Skeletal muscle tissue (tissue), 4 donors: ENCODE results near the gene NFATC1. TPM values are rescaled to one million over a fixed set of nuclear protein-coding genes. Genes with fewer than 3 reads are reported as not detected.

Source experiments
- H3K27ac ChIP-seq: one replicate; pipeline ENCODE4 v1.7.0; 2013; ENCODE audit warnings: mild to moderate bottlenecking, low read depth, low read length, inconsistent platforms
- H3K27me3 ChIP-seq, 3 donors: one replicate each; pipeline ENCODE4 v1.7.0; 2013; ENCODE audit warnings: low read length in 3 of 3; ENCODE audit not compliant: control insufficient read depth in 3 of 3, insufficient read depth in 3 of 3
- H3K36me3 ChIP-seq, 3 donors: one replicate each; pipeline ENCODE4 v1.7.0; 2013; ENCODE audit warnings: low read length in 3 of 3; ENCODE audit not compliant: control insufficient read depth in 3 of 3, insufficient read depth in 3 of 3
- H3K4me1 ChIP-seq, 3 donors: one replicate each; pipeline ENCODE4 v1.7.0; 2013; ENCODE audit warnings: low read length in 3 of 3, mild to moderate bottlenecking in 3 of 3; ENCODE audit not compliant: control insufficient read depth in 3 of 3, insufficient read depth in 3 of 3
- H3K4me3 ChIP-seq, 3 donors: one replicate each; pipeline ENCODE4 v1.7.0; 2013; ENCODE audit warnings: low read length in 3 of 3
- H3K9ac ChIP-seq, 3 donors: one replicate each; pipeline ENCODE4 v1.7.0; 2013; ENCODE audit warnings: low read length in 3 of 3, mild to moderate bottlenecking in 3 of 3, moderate library complexity in 2 of 3, low read depth in 1 of 3
- H3K9me3 ChIP-seq, 3 donors: one replicate each; pipeline ENCODE4 v1.7.0; 2013; ENCODE audit warnings: low read length in 3 of 3; ENCODE audit not compliant: control insufficient read depth in 3 of 3
- total RNA-seq: library from RNA; depleted of rRNA; stranded (reverse); fragments of >200 nt; gene quantifications from one replicate; pipeline ENCODE4 v1.2.3, GENCODE V29; 2014
- donor health status: Osteomylitis.

Gene NFATC1
- total RNA-seq, 1 donor from 2014 or later, result 10.4 TPM

DNA sequence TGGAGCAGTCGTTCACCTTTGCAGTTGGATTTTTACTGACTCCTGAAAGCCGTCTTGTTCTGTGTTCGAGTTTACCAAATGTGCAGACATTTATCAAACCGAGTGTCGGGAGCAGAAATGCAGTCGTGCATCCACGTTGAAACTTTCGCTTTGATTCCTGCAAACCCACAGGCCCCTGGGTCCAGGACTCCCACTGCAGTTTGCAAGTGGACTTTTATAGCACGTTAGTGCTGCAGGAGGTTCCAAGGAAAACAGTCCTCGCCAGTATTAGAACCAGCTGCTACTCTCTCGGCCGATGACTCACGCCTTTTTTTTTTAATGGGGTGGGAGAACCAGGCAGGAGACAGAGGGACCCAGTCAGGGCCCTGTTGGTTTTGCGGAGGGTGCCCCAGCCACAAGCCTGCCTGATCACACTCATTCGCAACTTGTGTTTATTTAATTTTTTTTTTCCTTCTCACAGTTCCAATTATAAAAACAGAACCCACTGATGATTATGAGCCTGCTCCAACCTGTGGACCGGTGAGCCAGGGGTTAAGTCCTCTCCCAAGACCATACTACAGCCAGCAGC is 90.1 kb downstream of the NFATC1 start:
- peaks cover 14 to 30% (median 26%) of the 10 kb centered on the region in 3 donors for H3K36me3 ChIP-seq
- H3K4me1 ChIP-seq, result peaks cover 14 to 37% (median 20%) of the 10 kb centered on the region in 3 donors
- H3K27me3 ChIP-seq, result no peaks in the 10 kb centered on the region
- H3K9ac ChIP-seq, result peak overlapping the region in 2 of 3 donors; percentile 33 to 64
- H3K9me3 ChIP-seq, result no peaks in the 10 kb centered on the region
- peak overlapping the region in 1 of 3 donors; percentile 45 for H3K4me3 ChIP-seq
- peak overlapping the region; percentile 57 for H3K27ac ChIP-seq

DNA sequence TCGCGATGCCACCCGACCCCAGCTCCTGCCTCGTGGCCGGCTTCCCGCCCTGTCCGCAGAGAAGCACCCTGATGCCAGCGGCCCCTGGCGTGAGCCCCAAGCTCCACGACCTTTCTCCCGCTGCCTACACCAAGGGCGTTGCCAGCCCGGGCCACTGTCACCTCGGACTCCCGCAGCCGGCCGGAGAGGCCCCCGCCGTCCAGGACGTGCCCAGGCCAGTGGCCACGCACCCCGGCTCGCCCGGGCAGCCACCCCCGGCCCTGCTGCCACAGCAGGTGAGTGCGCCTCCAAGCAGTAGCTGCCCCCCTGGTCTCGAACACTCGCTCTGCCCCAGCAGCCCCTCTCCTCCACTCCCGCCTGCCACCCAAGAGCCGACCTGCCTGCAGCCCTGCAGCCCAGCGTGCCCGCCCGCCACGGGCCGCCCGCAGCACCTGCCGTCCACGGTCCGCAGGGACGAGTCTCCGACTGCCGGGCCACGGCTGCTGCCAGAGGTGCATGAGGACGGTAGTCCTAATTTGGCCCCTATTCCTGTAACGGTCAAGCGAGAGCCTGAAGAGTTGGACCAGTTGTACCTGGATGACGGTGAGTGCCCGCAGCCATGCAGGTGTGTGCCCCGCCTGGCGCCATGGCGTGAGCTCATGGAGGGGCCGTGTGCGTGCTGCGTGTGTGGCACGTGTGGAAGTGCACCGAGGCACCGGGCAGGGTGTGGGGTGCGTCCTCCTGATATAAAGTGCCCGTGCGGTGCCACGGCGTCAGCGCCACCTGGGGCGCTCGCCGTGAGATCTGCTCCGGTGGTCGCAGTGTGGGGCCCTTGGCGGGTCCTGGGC is 90.8 kb downstream of the NFATC1 start:
- H3K27me3 ChIP-seq, result no peaks in the 10 kb centered on the region
- H3K4me1 ChIP-seq, result peaks cover 14 to 37% (median 20%) of the 10 kb centered on the region in 3 donors
- H3K9ac ChIP-seq, result peak overlapping the region in 1 of 3 donors; percentile 64
- no peaks in the 10 kb centered on the region for H3K9me3 ChIP-seq
- peaks cover 14 to 32% (median 26%) of the 10 kb centered on the region in 3 donors for H3K36me3 ChIP-seq
- H3K27ac ChIP-seq, result peak overlapping the region; percentile 57
- H3K4me3 ChIP-seq, result no peak overlapping the region

DNA sequence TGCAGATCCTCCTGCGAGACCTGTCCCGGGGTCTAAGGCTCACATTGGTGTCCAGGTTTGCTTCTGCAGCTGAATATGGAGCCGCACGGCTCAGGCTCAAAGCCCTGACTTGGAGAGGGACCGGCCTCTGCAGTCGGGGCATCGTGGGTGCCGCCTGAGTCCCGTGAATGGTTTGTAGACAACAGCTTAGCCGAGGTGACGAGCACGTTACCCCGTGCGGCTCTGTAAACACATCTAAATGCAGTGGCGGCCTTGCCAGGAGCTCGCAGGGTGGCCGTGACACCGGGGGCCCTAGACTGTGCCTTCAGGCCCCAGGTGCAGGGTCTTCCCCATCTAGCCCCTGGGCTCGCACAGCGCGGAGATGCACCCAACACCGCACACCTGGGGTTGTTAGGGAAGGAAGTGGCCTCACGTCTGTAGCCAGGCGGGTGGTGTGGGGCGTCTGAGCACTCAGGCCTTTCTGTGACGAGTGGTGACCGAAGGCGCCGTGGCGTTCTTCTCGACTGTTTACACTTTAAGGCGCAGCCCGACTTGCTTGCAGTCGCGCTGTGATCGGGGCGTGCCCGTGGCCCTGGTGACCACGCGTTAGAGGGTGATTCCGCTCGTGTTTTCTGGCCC is 91.6 kb downstream of the NFATC1 start:
- no peak overlapping the region for H3K27ac ChIP-seq
- peaks cover 14 to 34% (median 26%) of the 10 kb centered on the region in 3 donors for H3K36me3 ChIP-seq
- H3K27me3 ChIP-seq, result no peaks in the 10 kb centered on the region
- H3K9ac ChIP-seq, result no peak overlapping the region
- no peak overlapping the region for H3K4me3 ChIP-seq
- H3K9me3 ChIP-seq, result no peaks in the 10 kb centered on the region
- H3K4me1 ChIP-seq, result peaks cover 14 to 37% (median 20%) of the 10 kb centered on the region in 3 donors

DNA sequence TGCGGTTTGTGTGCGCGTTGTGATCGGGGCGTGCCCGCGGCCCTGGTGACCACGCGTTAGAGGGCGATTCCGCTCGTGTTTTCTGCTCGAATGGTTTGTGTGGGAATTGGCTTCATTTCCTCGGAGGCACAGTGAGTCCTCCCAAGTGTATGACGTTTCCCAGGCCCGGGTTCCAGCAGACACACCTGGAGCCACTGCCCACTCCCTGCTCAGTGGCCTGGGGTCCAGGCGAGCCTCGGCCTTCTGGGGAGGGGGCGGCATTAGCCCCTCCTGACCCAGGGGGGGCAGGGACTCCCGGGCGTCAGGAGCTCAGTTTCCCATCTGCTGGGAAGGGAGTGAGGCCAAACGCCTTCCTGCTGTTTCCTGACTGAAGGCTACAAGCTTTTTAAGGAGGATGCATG is 92.1 kb downstream of the NFATC1 start:
- H3K4me1 ChIP-seq, result peaks cover 14 to 37% (median 20%) of the 10 kb centered on the region in 3 donors
- no peak overlapping the region for H3K9ac ChIP-seq
- peaks cover 14 to 34% (median 26%) of the 10 kb centered on the region in 3 donors for H3K36me3 ChIP-seq
- no peaks in the 10 kb centered on the region for H3K27me3 ChIP-seq
- no peak overlapping the region for H3K4me3 ChIP-seq
- H3K27ac ChIP-seq, result no peak overlapping the region
- no peaks in the 10 kb centered on the region for H3K9me3 ChIP-seq

DNA sequence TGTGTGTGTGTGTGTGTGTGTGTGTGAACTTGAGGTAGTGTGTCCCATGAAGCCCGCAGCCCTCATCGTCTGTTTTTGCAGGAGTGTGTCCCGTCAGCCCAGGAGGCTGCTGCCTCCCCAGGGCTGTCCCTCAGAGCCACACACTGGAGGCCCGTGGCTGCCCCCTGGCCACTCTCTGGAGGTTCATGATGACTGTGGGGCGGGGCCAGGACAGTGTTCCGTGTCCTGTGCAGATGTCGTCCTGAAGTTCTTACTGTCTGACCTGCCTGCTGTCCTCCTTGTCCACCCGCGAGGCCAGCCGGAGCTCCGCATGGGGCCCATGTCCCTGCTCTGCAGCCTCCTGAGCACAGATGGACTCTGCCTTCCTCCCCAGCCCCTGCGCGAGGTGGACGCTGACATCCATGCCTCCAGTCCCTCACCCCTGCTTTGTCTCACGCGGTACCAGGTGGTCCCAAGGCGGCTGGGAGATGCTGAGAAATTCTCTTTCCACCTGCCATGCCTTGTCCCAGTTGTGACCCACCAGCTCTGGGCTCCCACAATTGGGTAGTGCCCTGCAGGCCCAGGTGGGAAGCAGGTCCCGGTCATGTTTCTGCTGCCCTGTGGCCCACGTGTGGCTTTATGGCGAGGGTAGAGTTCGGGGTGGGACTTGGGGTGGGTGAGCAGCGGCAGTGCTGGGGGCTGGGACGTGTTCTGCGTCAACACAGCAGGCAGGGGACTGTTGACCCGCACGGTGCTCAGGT is 92.8 kb downstream of the NFATC1 start:
- H3K9ac ChIP-seq, result no peak overlapping the region
- H3K4me3 ChIP-seq, result no peak overlapping the region
- H3K4me1 ChIP-seq, result peaks cover 14 to 35% (median 20%) of the 10 kb centered on the region in 3 donors
- H3K27me3 ChIP-seq, result no peaks in the 10 kb centered on the region
- H3K27ac ChIP-seq, result no peak overlapping the region
- H3K36me3 ChIP-seq, result peaks cover 14 to 34% (median 26%) of the 10 kb centered on the region in 3 donors
- no peaks in the 10 kb centered on the region for H3K9me3 ChIP-seq

DNA sequence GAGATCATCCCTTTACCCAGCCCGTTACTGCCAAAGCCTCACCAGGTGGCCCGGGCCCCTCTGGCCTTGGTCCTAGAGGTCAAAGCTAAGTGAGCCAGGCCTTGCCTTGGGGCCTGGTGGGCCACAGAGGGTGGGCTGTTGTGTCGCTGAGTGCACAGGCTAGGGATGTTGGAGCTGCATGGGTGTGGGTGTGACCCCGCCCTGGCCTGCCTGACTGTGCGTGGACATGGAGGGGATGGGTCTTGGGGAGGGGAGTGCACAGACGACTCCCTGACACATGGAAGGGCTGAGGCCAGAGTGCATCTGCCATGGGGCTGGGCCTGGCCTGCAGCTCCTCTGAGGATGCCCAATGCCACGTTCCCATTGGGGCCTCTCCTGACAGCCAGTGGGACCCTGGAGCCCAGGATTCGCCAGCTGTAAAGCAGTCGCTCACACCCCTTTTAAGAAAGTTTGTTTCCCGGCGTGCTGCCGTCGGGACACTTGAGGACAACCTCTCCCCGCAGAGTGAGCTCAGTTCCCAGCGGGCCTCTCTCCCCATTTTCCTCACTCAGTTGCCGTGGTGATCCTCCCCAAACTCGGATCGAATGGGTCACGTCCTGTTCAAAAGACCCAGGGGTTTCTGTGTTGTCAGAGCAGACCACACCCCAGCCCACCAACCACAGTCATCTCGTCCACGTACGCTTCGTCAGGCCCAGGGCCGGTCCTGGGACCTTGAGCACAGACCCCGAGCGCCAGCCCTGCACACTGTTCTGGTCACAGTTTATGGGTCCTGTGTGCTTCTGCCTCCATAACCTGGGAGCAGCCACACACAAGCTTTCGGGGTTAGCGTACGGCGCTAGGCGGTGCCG is 93.5 kb downstream of the NFATC1 start:
- H3K27me3 ChIP-seq, result no peaks in the 10 kb centered on the region
- H3K27ac ChIP-seq, result no peak overlapping the region
- no peak overlapping the region for H3K4me3 ChIP-seq
- H3K9me3 ChIP-seq, result no peaks in the 10 kb centered on the region
- H3K4me1 ChIP-seq, result peaks cover 14 to 27% (median 20%) of the 10 kb centered on the region in 3 donors
- peaks cover 14 to 39% (median 26%) of the 10 kb centered on the region in 3 donors for H3K36me3 ChIP-seq
- H3K9ac ChIP-seq, result no peak overlapping the region

DNA sequence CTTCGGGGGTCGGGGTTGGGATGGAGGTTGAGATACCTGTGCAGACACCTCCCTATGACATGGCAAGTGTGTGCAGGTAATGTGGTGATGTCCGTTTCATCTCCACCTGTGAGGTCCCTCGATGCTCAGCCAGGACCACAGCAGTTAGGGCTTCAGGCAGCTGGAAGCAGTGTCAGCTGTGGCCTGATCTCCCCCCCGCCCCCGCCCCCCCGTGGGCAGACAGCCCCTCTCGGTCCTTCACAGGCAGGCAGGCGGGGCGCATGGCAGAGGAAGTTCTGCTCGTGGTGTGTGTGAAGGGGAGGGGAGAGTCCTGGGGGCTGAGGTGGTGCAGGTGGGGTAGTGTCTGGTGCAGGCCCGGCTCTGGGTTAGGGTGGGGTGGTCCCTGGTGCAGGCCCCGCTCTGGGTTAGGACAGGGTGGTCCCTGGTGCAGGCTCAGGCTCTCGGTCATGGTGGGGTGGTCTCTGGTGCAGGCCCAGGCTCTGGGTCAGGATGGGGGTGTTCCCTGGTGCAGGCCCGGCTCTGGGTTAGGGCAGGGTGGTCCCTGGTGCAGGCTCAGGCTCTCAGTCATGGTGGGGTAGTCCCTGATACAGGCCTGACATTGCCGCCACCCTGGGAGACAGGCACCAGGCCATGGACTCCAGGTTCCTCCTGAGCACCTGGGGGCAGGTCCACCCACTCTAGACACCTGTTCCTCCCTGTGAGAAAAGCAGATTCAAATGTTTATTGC is 94.3 kb downstream of the NFATC1 start:
- no peaks in the 10 kb centered on the region for H3K27me3 ChIP-seq
- H3K4me3 ChIP-seq, result no peak overlapping the region
- H3K9me3 ChIP-seq, result no peaks in the 10 kb centered on the region
- H3K4me1 ChIP-seq, result peaks cover 11 to 19% (median 16%) of the 10 kb centered on the region in 3 donors
- H3K9ac ChIP-seq, result no peak overlapping the region
- no peak overlapping the region for H3K27ac ChIP-seq
- H3K36me3 ChIP-seq, result peaks cover 14 to 39% (median 26%) of the 10 kb centered on the region in 3 donors

DNA sequence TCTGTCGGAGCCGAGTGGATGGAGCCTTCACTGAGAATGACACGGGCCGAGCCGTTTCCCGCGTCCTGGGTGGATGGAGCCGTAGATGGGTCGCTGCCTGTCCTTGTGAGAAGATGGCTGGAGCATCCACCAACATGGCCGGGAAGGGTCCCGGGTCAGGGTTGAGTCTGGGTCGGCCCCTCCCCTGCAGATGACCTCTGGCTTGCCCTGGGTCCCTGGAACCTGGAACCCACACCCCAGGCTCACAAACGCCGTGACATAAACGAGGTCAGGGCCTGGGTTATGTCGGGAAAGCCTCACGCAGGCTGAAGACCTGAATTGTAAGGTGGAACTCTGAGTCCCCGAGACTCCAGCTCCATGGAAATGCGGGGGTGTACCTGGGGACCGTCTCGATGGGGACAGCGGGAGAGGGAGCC is 94.9 kb downstream of the NFATC1 start:
- peaks cover 8 to 13% (median 13%) of the 10 kb centered on the region in 3 donors for H3K4me1 ChIP-seq
- H3K9ac ChIP-seq, result no peak overlapping the region
- H3K4me3 ChIP-seq, result no peak overlapping the region
- H3K27me3 ChIP-seq, result no peaks in the 10 kb centered on the region
- peaks cover 15 to 39% (median 26%) of the 10 kb centered on the region in 3 donors for H3K36me3 ChIP-seq
- no peak overlapping the region for H3K27ac ChIP-seq
- H3K9me3 ChIP-seq, result no peaks in the 10 kb centered on the region
